ENCODE results near the gene PDE4A.
A peak's percentile ranks its signal among the peaks of the same experiment; 100 is the strongest.

PDE4A gene

GRCh38 chr19:10428996-10429381 is 8.7 kb downstream of the PDE4A start:
- no peak for ATAC-seq
- TF ChIP-seq BACH2 (CRISPR knock-in tag; IDR thresholded peaks at IDR 0.05; ENCODE audit: borderline replicate concordance): no peak
- TF ChIP-seq ISL1 (CRISPR knock-in tag; IDR thresholded peaks at IDR 0.05): no peak
- no peak for TF ChIP-seq PATZ1 (CRISPR knock-in tag; IDR thresholded peaks at IDR 0.05; ENCODE audit: borderline replicate concordance)
- TF ChIP-seq TCF4 (CRISPR knock-in tag; IDR thresholded peaks at IDR 0.05; ENCODE audit: borderline replicate concordance): no peak
- TF ChIP-seq ZC3H10 (CRISPR knock-in tag; IDR thresholded peaks at IDR 0.05): no peak
- no peak for TF ChIP-seq ARNTL (CRISPR knock-in tag; IDR thresholded peaks at IDR 0.05; ENCODE audit: borderline replicate concordance, low read depth)
- no peak for TF ChIP-seq SNAI2 (CRISPR knock-in tag; IDR thresholded peaks at IDR 0.05)
- no peak for TF ChIP-seq CSDC2 (CRISPR knock-in tag; IDR thresholded peaks at IDR 0.05)
- no peak for TF ChIP-seq TSHZ2 (CRISPR knock-in tag; IDR thresholded peaks at IDR 0.05)

GRCh38 chr19:10430505-10431253 is 10.3 kb downstream of the PDE4A start:
- ATAC-seq: peak; percentile 65
- no peak for TF ChIP-seq ZFP30 (CRISPR knock-in tag; IDR thresholded peaks at IDR 0.05)
- no peak for TF ChIP-seq ARNTL (CRISPR knock-in tag; IDR thresholded peaks at IDR 0.05; ENCODE audit: borderline replicate concordance, low read depth)
- TF ChIP-seq ZNF70 (CRISPR knock-in tag; IDR thresholded peaks at IDR 0.05): no peak
- TF ChIP-seq, protein P1, sequence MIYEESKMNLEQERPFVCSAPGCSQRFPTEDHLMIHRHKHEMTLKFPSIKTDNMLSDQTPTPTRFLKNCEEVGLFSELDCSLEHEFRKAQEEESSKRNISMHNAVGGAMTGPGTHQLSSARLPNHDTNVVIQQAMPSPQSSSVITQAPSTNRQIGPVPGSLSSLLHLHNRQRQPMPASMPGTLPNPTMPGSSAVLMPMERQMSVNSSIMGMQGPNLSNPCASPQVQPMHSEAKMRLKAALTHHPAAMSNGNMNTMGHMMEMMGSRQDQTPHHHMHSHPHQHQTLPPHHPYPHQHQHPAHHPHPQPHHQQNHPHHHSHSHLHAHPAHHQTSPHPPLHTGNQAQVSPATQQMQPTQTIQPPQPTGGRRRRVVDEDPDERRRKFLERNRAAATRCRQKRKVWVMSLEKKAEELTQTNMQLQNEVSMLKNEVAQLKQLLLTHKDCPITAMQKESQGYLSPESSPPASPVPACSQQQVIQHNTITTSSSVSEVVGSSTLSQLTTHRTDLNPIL (CRISPR knock-in tag; IDR thresholded peaks at IDR 0.05; ENCODE audit: low read depth): no peak
- no peak for TF ChIP-seq BACH2 (CRISPR knock-in tag; IDR thresholded peaks at IDR 0.05; ENCODE audit: borderline replicate concordance)
- TF ChIP-seq TOX (CRISPR knock-in tag; IDR thresholded peaks at IDR 0.05; ENCODE audit: borderline replicate concordance): no peak
- no peak for TF ChIP-seq SNAI2 (CRISPR knock-in tag; IDR thresholded peaks at IDR 0.05)
- no peak for TF ChIP-seq OSR1 (CRISPR knock-in tag; IDR thresholded peaks at IDR 0.05)
- TF ChIP-seq PPARA (CRISPR knock-in tag; IDR thresholded peaks at IDR 0.05; ENCODE audit: borderline replicate concordance): no peak
- TF ChIP-seq CSDC2 (CRISPR knock-in tag; IDR thresholded peaks at IDR 0.05): no peak
- TF ChIP-seq ZNF8 (CRISPR knock-in tag; IDR thresholded peaks at IDR 0.05): no peak
- no peak for TF ChIP-seq ZC3H10 (CRISPR knock-in tag; IDR thresholded peaks at IDR 0.05)
- TF ChIP-seq, protein P2, sequence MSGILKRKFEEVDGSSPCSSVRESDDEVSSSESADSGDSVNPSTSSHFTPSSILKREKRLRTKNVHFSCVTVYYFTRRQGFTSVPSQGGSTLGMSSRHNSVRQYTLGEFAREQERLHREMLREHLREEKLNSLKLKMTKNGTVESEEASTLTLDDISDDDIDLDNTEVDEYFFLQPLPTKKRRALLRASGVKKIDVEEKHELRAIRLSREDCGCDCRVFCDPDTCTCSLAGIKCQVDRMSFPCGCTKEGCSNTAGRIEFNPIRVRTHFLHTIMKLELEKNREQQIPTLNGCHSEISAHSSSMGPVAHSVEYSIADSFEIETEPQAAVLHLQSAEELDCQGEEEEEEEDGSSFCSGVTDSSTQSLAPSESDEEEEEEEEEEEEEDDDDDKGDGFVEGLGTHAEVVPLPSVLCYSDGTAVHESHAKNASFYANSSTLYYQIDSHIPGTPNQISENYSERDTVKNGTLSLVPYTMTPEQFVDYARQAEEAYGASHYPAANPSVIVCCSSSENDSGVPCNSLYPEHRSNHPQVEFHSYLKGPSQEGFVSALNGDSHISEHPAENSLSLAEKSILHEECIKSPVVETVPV (CRISPR knock-in tag; IDR thresholded peaks at IDR 0.05): no peak
- no peak for TF ChIP-seq ESRRG (CRISPR knock-in tag; IDR thresholded peaks at IDR 0.05)
- no peak for TF ChIP-seq GLIS3 (CRISPR knock-in tag; IDR thresholded peaks at IDR 0.05)
- no peak for TF ChIP-seq RARB (CRISPR knock-in tag; IDR thresholded peaks at IDR 0.05)
- TF ChIP-seq, protein P3, sequence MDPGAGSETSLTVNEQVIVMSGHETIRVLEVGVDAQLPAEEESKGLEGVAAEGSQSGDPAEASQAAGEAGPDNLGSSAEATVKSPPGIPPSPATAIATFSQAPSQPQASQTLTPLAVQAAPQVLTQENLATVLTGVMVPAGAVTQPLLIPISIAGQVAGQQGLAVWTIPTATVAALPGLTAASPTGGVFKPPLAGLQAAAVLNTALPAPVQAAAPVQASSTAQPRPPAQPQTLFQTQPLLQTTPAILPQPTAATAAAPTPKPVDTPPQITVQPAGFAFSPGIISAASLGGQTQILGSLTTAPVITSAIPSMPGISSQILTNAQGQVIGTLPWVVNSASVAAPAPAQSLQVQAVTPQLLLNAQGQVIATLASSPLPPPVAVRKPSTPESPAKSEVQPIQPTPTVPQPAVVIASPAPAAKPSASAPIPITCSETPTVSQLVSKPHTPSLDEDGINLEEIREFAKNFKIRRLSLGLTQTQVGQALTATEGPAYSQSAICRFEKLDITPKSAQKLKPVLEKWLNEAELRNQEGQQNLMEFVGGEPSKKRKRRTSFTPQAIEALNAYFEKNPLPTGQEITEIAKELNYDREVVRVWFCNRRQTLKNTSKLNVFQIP (CRISPR knock-in tag; IDR thresholded peaks at IDR 0.05; ENCODE audit: borderline replicate concordance, low read depth): no peak
